Activated CD8-positive, alpha-beta memory T cell treated with anti-CD3 and anti-CD28 coated beads, Interleukin-2, amount 50 U/mL, for 4 hours (primary cell): Measurements from ENCODE around the gene MYO18A.
"Not testable (repeated sequence)": the region's sequence is repeated elsewhere in the genome, so short reads cannot be mapped to it uniquely, and the experiment has no call there.

ENCODE experiments used
- DNase-seq: peaks from one replicate; pipeline ENCODE4 v3.0.0-alpha.2; 2020

Gene MYO18A

DNA sequence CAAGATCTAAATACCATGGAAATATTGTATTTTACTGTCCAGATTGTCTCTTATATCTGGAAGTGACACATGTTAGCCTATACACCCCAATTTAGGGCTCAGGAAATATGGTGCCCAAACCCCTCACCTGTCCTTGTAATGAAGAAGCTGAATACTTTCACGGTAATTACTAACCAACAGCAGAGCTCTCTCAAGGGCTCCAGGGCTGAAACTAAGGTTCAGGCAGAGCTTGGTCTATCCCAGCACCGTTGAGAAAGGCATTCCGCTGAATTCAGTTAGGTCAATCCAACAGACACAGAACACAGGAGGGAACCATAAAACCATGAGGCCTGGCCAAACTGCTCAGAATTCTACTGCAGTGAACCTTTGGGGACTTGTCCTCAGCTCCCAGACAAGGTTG is 14.9 kb downstream of the MYO18A start:
- DNase-seq: no peak

DNA sequence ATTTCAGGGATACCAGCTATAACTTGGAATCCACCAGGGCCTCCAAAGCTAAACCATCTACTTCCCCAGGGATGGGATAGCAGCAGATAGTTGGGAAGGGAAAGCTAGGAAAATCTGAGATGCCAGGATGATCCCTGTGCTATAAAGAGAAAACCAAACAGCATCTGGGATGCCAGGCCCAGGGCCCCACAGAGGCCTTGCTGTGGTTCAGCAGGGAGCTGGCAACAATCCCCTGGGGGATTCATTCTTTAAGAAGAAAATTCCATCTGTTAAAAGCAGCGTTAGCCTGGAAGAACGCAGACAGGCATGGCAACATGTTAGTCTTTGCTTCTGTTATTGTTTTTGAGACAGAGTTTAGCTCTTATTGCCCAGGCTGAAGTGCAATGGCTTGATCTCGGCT is 16.6 kb downstream of the MYO18A start:
- no peak for DNase-seq

- DNase-seq: no peak
Observed at GRCh38 chr17:29162909-29163341, 17.3 kb downstream of the MYO18A start.

- no peak for DNase-seq
Observed at GRCh38 chr17:29162082-29162908, 17.9 kb downstream of the MYO18A start.

DNA sequence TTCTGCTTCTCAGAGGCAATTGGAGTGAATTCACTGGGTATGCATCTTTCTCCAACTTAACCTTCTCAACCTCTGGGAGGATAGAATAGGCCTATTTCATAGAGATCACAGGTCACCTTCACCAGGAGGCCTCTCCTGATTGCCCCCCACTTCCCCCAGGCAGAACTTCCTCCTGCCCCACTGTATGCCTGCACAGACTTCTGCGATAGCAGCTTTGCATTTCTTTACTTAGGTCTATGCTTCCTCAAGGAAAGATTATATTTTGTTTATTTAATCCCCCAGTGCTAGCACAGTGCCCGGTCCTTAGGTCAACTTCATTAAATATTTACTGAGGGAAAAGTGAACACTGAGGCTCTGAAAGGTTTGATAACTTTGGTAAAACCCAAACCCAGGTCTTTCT is 19.9 kb downstream of the MYO18A start:
- no peak for DNase-seq

- no peak for DNase-seq
Observed at GRCh38 chr17:29159306-29159860, 20.8 kb downstream of the MYO18A start.

DNA sequence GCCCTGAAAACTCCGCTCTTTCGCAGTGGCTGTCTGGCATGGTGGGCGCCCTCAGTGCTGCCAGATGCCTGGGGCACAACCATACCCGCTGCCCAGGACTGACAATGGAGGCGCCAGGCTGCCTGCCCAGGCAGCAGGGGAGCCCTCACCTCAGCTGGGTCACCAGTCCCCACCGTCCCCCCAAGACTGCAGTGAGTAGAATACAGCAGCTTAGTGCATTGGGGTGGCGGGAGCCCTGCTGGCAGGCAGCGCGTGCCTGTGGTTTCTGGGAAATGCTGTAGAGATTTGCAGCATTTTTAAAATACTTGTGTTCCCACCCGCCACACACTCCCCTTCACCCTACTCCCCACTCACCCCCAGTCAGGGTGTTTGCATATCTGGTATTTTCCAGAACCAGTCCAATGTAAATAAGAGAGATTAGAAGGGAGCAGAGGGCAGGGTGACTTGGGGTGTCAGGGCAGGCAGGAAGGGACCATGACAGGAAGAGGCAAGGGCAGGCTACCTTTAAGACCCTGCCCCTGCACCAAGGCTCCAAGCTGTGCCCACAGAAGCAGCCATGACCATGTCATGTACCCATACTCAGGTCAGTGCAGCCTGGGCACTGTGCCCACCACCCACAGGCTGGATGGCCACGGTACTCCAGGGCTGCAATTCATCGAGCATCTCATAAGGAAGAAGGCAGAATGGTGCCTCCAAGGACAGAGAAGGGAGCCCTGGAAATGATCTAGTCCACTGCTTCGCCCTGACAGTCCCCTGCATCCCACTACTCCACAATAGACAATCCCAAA is 21.5 kb downstream of the MYO18A start:
- DNase-seq: no peak

- no peak for DNase-seq
Observed at GRCh38 chr17:29158096-29158487, 22.1 kb downstream of the MYO18A start.

GRCh38 chr17:29157310-29157709 is 22.9 kb downstream of the MYO18A start:
- DNase-seq: no peak

DNA sequence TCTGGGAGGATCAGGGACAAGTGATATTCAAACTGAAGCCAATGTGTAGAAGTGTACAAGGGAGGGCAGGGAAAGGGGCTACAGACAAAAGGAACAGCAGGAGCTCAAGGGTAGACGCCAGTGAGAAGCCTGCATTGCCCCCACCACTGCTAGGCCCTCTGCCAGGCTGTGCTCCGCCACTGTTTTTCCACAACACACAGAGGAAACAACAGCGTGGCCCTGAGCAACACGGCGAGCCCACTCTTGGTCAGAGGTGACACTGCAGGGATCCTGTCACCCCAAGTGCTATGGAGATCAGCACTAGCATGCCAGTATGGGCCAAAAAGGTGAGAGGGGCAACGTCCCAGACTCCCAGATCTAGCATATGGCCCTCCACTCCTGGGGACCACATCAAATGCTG is 23.4 kb downstream of the MYO18A start:
- no peak for DNase-seq

GRCh38 chr17:29155966-29156338 is 24.2 kb downstream of the MYO18A start:
- DNase-seq: no peak

- DNase-seq: peak; percentile 66
Observed at GRCh38 chr17:29155227-29155965, 24.8 kb downstream of the MYO18A start.

DNA sequence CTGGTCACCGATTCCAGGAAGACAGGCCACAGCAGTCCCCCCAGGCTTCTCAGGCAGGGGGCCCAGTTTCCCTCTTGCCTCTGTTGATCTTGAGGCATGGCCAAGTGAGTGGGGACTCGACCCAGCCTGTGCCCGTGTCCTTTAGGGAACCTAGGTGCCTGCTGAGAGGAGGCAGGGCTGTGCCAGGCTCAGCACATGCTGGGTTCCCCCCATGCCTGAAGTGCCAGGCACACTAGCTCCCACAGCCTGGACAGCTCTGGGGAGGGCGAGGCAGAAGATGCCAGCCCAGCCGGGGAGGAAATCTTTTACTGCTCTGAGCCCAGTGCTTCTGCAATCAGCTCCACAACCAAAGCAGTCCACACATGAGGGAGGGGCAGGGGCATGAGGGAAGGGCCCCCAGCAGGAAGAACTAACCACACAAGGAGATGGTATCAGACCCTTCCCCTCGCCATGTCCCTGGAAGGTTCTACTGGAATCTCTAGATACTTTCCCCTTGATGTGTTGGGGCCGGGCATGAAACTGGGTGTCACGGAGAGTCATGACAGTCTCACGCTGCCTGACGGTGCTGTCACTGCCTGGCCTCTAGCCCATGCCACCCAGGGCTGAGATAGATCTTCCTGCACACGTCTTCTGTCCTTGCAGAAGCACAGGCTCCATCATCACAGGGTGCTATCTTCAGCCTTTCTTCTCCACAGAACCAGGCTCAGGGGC is 25.5 kb downstream of the MYO18A start:
- DNase-seq: no peak

DNA sequence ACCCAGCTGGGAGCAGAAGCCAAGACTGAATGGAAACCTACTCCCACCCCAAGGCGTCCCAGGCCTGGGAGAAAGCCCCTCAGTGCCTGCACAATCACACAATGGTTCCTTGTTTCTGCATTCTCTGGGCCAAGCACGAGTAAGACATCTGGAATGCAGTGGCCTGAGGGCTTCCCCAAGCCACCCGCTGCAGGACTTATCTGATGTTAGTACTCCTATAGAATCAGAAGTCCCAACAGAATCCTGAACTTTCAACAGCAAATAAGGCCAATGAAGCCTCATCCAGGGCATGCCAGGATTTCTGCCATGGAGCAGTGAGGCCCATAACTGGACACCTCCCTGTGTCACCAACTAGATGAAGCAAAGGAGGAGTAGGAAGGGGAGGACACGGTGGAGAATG is 28.6 kb downstream of the MYO18A start:
- no peak for DNase-seq

GRCh38 chr17:29150161-29150560 is 30.0 kb downstream of the MYO18A start:
- DNase-seq: no peak

GRCh38 chr17:29149431-29150064 is 30.6 kb downstream of the MYO18A start:
- no peak for DNase-seq

DNA sequence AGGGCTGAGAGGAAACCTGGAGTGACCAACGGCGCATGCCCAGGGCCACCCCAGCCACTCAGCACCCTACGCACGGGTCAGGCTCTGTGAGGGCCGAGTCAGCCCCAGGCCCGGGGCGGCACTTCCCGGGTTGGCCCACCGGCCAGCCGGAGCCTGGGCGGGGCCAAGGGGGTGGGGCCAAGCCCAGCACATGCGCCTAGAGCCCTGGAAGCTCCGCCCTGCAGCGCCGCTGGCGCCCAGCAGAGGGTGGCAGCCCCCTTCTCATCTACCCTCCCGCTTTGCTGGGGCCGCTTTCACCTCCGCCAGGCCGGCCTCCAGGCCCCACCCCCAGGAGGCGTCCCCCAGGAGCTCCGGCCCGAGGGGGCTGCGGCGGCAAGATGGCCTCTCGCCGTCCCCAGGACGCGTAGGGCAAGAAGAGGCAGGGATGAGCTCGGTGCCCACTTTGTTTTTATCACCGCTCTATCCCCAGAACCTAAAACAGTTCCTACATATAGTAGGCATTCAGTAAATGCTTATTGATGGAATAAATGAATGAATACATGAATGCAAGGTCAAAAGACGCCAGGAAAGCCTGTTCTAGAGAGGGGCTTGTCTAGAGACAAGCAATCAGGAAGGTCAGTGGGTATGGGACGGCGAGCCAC is 31.3 kb downstream of the MYO18A start:
- DNase-seq: peak; percentile 93

DNA sequence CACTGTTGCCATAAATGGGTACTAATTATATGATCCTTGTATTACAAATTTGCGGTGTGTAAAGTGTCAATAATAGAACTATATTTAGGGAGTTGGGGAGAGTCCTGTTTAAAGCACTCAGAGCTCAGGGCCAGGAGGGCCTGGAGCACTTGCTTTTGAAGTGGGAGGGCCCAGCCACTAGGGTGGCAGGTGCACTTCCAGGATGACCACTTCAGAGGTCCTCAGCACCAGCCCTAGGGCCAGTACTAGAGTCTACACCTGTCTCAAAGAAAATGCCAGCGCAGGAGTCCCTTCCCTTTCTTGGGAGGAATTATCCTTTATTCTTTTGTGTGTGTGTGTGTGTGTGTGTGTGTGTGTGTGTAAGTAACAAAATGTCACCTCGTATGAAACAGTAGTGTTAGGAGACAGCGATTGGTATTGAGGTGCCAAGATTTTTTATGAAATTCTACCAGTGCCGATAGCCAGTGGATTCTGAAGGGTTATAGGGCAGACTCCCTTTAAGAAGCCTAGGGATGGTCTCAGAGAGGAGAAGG is 31.9 kb downstream of the MYO18A start:
- DNase-seq: no peak

GRCh38 chr17:29147682-29148081 is 32.5 kb downstream of the MYO18A start:
- no peak for DNase-seq

DNA sequence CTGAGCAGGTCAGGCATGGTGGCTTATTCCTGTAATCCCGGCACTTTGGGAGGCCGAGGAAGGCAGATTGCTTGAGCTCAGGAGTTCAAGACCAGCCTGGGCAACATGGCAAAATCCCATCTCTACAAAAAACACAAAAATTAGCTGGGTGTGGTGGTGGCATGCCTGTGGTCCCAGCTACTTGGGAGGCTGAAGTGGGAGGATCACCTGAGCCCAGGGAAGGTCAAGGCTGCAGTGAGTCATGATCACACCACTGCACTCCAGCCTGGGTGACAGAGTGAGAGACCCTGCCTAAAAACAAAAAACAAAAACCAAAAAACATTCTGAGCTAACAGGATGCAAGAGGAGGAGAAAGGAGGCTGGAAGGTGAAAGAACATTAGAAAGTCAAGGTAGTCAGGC is 33.0 kb downstream of the MYO18A start:
- DNase-seq: not testable (repeated sequence)

GRCh38 chr17:29146369-29146972 is 33.7 kb downstream of the MYO18A start:
- DNase-seq: no peak
